Measurements from ENCODE around the gene MED31. TPM values are rescaled to one million over a fixed set of nuclear protein-coding genes. Genes with fewer than 3 reads are reported as not detected.

The MED31 gene
- total and polyA plus RNA-seq, 10 donors, result 6.0 to 28.9 (median 16.8) TPM

Small RNA genes within 50 kb of the gene (microRNA-seq; reads per million reads assigned to microRNA genes)
- gene MIR4520-1 (0 reads per million in 3 donors), gene MIR4520-2 (0 reads per million in 3 donors)

Small RNA genes within 50 kb of the gene (small RNA-seq; reads per million reads assigned to genes)
- gene MIR4520-1 (0 to 0.21 (median 0.07) reads per million in 4 donors), gene RNA5SP435 (1.6 to 3.2 (median 1.8) reads per million in 4 donors)

Other genes with a start within 250 kb of the MED31 start
- under 1 TPM in 4 of 7 donors, not detected in 3; 0.17 to 0.34 (median 0.29) TPM for gene AIPL1, start 216.5 kb downstream of the MED31 start, total RNA-seq
- under 1 TPM in 2 of 3 donors, not detected in 1; 0.10 to 0.24 TPM for gene AIPL1, start 216.5 kb downstream of the MED31 start, polyA plus RNA-seq
- 10 to 100 TPM in 1 of 7 donors, 1 to 10 TPM in 6; 1.8 to 11.6 (median 3.9) TPM for gene PIMREG, start 207.2 kb downstream of the MED31 start, total RNA-seq
- gene PIMREG, start 207.2 kb downstream of the MED31 start, polyA plus RNA-seq, result 1 to 10 TPM; 1.3 to 4.0 (median 1.6) TPM
- 100 to 1,000 TPM in 6 of 7 donors, 10 to 100 TPM in 1; 51.9 to 215 (median 140) TPM for gene PITPNM3, start 95.0 kb downstream of the MED31 start, total RNA-seq
- 10 to 100 TPM in 1 of 3 donors, 1 to 10 TPM in 2; 5.4 to 63.3 (median 9.1) TPM for gene PITPNM3, start 95.0 kb downstream of the MED31 start, polyA plus RNA-seq
- 10 to 100 TPM; 13.1 to 21.8 (median 18.9) TPM for gene KIAA0753, start 10.9 kb downstream of the MED31 start, total RNA-seq
- gene KIAA0753, start 10.9 kb downstream of the MED31 start, polyA plus RNA-seq, result 1 to 10 TPM; 4.2 to 9.5 (median 5.6) TPM
- gene TXNDC17, start 10.5 kb downstream of the MED31 start, total RNA-seq, result 100 to 1,000 TPM in 2 of 7 donors, 10 to 100 TPM in 5; 38.8 to 114 (median 76.2) TPM
- gene TXNDC17, start 10.5 kb downstream of the MED31 start, polyA plus RNA-seq, result 100 to 1,000 TPM in 2 of 3 donors, 10 to 100 TPM in 1; 90.5 to 215 (median 140) TPM
- gene C17orf100, start 157 bp upstream of the MED31 start, total RNA-seq, result 1 to 10 TPM; 1.1 to 2.8 (median 2.3) TPM
- 1 to 10 TPM; 4.2 to 4.7 (median 4.3) TPM for gene C17orf100, start 157 bp upstream of the MED31 start, polyA plus RNA-seq
- 10 to 100 TPM in 2 of 7 donors, 1 to 10 TPM in 5; 1.3 to 18.4 (median 7.0) TPM for gene SLC13A5, start 61.8 kb upstream of the MED31 start, total RNA-seq
- gene SLC13A5, start 61.8 kb upstream of the MED31 start, polyA plus RNA-seq, result 1 to 10 TPM; 1.0 to 2.8 (median 1.3) TPM
- 100 to 1,000 TPM in 5 of 7 donors, 10 to 100 TPM in 2; 69.0 to 176 (median 117) TPM for gene XAF1, start 104.4 kb upstream of the MED31 start, total RNA-seq
- gene XAF1, start 104.4 kb upstream of the MED31 start, polyA plus RNA-seq, result 10 to 100 TPM; 26.4 to 61.6 (median 31.4) TPM
- under 1 TPM in 2 of 7 donors, not detected in 5; 0.70 to 0.75 TPM for gene FBXO39, start 124.6 kb upstream of the MED31 start, total RNA-seq
- gene FBXO39, start 124.6 kb upstream of the MED31 start, polyA plus RNA-seq, result under 1 TPM in 2 of 3 donors, not detected in 1; 0.26 to 0.27 TPM
- gene TEKT1, start 180.1 kb upstream of the MED31 start, total RNA-seq, result not detected
- gene TEKT1, start 180.1 kb upstream of the MED31 start, polyA plus RNA-seq, result not detected